Upper lobe of left lung (tissue), 6 donors: ENCODE results near the gene C18orf54. TPM values are rescaled to one million over a fixed set of nuclear protein-coding genes. Genes with fewer than 3 reads are reported as not detected.
"Not testable (repeated sequence)": the region's sequence is repeated elsewhere in the genome, so short reads cannot be mapped to it uniquely, and the experiment has no call there.

Source experiments
- ATAC-seq, 2 donors: fragments of 200-7000 bp; cut with Tn5 transposase; one replicate each; pipeline ENCODE4 v1.9.1; 2022; ENCODE audit warnings: mild to moderate bottlenecking in 2 of 2, moderate library complexity in 2 of 2; ENCODE audit not compliant: low FRiP score in 2 of 2
- DNase-seq, 2 donors: peaks; one replicate each; pipeline ENCODE4 v3.0.0-alpha.2; 2019 to 2020
- H3K27ac ChIP-seq, 4 donors: fragments of 200-600 bp; sonication (generic); one replicate each; pipeline ENCODE4 v1.5.1; 2016 to 2019
- H3K27me3 ChIP-seq, 4 donors: fragments of 200-600 bp; sonication (generic); one replicate each; pipeline ENCODE4 v1.5.1; 2017 to 2019
- H3K36me3 ChIP-seq, 4 donors: fragments of 200-600 bp; sonication (generic); one replicate each; pipeline ENCODE4 v1.5.1; 2016 to 2019
- H3K4me1 ChIP-seq, 4 donors: fragments of 200-600 bp; sonication (generic); one replicate each; pipeline ENCODE4 v1.5.1; 2018 to 2019
- H3K4me3 ChIP-seq, 4 donors: fragments of 200-600 bp; sonication (generic); one replicate each; pipeline ENCODE4 v1.5.1; 2017 to 2019; ENCODE audit warnings: mild to moderate bottlenecking in 2 of 4, moderate library complexity in 1 of 4
- H3K9me3 ChIP-seq, 4 donors: fragments of 200-600 bp; sonication (generic); one replicate each; pipeline ENCODE4 v1.5.1; 2018 to 2019
- EP300 ChIP-seq, 4 donors: sonication (generic); formaldehyde crosslinking; IDR thresholded peaks; one replicate each; pipeline ENCODE4 v1.5.1; 2017; ENCODE audit warnings: antibody characterized with exemption in 4 of 4, control low read depth in 2 of 4
- POLR2A ChIP-seq, 4 donors: fragments of 450-650 bp; IDR thresholded peaks; one replicate each; pipeline ENCODE4 v1.5.1; 2016 to 2017; ENCODE audit warnings: antibody characterized with exemption in 4 of 4, mild to moderate bottlenecking in 2 of 4
- POLR2AphosphoS5 ChIP-seq, 2 donors: sonication (generic); formaldehyde crosslinking; IDR thresholded peaks; one replicate each; pipeline ENCODE4 v1.5.1; 2017; ENCODE audit warnings: antibody characterized with exemption in 2 of 2
- WGBS, 2 donors: methylation state at CpG; one replicate each; pipeline ENCODE4 v1.1.5; 2017 to 2018; 5-methylcytosine and 5-hydroxymethylcytosine counted together
- total RNA-seq, 6 donors: library from RNA; depleted of rRNA in 4 of 6; stranded (reverse); fragments of >200 nt in 4 of 6; gene quantifications; one replicate each; pipeline versions ENCODE4 v1.1.0 to v1.2.1, GENCODE V29; 2016 to 2021
- TF ChIP-seq, protein P1 (sequence below), 6 experiments: fragments of 450-650 bp in 4 of 6; fragments of 200-600 bp in 2 of 6; sonication (generic) in 2 of 6; IDR thresholded peaks; one replicate each; pipeline ENCODE4 v1.5.1; 2016 to 2019; ENCODE audit warnings: antibody characterized with exemption in 6 of 6
- donor health status: DM: no; HTN: no; CAD: no; lungs with moderate emphysema.
- donor health status: DM: no; HTN: yes; CAD: no; lungs with severe emphysema.

The C18orf54 gene
- 1 to 10 TPM in 5 of 6 donors, under 1 TPM in 1; 0.91 to 4.9 (median 2.4) TPM for total RNA-seq

DNA sequence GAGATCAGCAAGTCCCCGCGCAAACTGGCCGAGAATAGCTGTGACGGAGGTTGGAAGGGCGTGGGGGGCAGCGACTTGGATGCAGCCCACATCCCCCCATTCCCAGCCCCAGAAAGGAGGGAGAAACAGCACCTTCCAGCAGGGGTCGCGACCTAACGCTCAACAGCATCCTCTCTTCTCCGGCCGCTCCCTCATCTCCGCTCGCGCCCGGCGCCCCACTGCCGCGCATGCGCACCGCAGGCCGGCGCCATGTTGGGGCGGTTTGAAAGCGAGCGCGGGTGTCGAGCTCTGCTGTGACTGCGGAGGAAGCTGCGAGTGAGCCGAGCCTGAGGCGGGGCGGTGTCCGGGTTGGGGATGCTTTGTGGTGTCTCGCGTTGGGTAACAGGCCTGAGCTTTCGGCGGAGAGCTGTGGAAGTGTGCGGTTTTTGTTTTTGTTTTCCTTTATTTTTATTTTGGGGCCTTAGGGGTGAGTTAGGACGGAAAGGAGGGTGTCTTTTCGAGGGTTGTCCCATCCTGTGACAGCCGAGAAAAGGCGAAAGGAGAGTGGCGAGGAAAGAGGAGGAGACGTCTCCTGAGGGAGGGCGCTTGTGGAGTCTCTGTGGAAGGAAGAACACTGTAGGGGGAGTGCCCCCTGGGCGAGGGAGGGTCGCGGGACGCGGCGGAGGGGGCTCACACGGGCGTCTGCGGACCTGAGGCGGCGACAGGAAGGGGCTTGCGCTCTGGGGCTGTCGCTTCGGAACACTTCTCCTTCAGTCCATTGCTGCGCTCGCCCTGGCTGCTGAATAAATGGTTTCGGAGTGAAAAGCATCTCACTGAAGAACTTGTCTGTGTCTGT lies at the start of gene C18orf54, which contains the start of gene STARD6:
TSS of gene C18orf54 (plus strand) at position 247 of the 835 bp plus-strand sequence. CDS start 2,667 bp downstream, outside the sequence.
TSS of gene STARD6 (minus strand) at position 199 of the 835 bp plus-strand sequence. CDS start 3,285 bp downstream, outside the sequence.
- peak within 1 kb of the TSS; percentile 70 to 89 (median 81) for H3K4me3 ChIP-seq
- H3K27ac ChIP-seq: peak within 1 kb of the TSS; percentile 45 to 87 (median 81)
- ATAC-seq (peak; percentile 95 to 99), DNase-seq (peak; percentile 88 to 96)
- WGBS, 2 donors: 0% methylated on average over 33 to 49 of the region's 62 CpGs
- H3K4me1 ChIP-seq: peaks cover 4 to 16% (median 9%) of the 10 kb centered on the region in 4 donors
- TF ChIP-seq EP300 (IDR thresholded peaks at IDR 0.05) (no peak), POLR2A (IDR thresholded peaks at IDR 0.05) (peak in 2 of 4 donors; percentile 45 to 67), POLR2AphosphoS5 (IDR thresholded peaks at IDR 0.05) (peak in 1 of 2 donors; percentile 73)
- TF ChIP-seq, protein P1, sequence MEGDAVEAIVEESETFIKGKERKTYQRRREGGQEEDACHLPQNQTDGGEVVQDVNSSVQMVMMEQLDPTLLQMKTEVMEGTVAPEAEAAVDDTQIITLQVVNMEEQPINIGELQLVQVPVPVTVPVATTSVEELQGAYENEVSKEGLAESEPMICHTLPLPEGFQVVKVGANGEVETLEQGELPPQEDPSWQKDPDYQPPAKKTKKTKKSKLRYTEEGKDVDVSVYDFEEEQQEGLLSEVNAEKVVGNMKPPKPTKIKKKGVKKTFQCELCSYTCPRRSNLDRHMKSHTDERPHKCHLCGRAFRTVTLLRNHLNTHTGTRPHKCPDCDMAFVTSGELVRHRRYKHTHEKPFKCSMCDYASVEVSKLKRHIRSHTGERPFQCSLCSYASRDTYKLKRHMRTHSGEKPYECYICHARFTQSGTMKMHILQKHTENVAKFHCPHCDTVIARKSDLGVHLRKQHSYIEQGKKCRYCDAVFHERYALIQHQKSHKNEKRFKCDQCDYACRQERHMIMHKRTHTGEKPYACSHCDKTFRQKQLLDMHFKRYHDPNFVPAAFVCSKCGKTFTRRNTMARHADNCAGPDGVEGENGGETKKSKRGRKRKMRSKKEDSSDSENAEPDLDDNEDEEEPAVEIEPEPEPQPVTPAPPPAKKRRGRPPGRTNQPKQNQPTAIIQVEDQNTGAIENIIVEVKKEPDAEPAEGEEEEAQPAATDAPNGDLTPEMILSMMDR (IDR thresholded peaks at IDR 0.05): peak; percentile 25 to 53 (median 39)
- no peaks in the 10 kb centered on the region for H3K27me3 ChIP-seq
- no peaks in the 10 kb centered on the region for H3K9me3 ChIP-seq
- H3K36me3 ChIP-seq: no peaks in the 10 kb centered on the region

DNA sequence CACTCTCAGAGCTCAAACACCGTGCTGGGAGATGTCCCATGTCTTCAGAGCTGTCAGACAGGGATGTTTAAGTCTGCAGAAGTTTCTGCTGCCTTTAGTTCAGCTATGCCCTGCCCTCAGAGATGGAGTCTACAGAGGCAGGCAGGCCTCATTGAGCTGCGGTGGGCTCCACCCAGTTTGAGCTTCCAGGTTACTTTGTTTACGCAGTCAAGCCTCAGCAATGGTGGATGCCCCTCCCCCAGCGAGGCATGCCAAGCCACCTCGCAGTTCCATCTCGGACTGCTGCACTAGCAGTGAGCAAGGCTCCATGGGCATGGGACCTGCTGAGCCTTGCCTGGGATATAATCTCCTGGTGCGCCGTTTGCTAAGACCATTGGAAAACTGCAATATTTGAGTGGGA lies 48.1 kb upstream of the C18orf54 start:
- ATAC-seq, H3K27me3 ChIP-seq, H3K4me1 ChIP-seq, H3K36me3 ChIP-seq, H3K9me3 ChIP-seq, H3K27ac ChIP-seq, H3K4me3 ChIP-seq, DNase-seq: not testable (repeated sequence)
- 81 to 88% methylated on average over 5 to 8 of the region's 8 CpGs for WGBS, 2 donors

GRCh38 chr18:54316071-54316820 lies 41.5 kb upstream of the C18orf54 start:
- TF ChIP-seq, protein P1 (IDR thresholded peaks at IDR 0.05): no peak
- TF ChIP-seq POLR2AphosphoS5 (IDR thresholded peaks at IDR 0.05): no peak
- no peak for TF ChIP-seq POLR2A (IDR thresholded peaks at IDR 0.05)
- TF ChIP-seq EP300 (IDR thresholded peaks at IDR 0.05): no peak
- Histone ChIP-seq H3K36me3 (no peaks in the 10 kb centered on the region), H3K9me3 (no peaks in the 10 kb centered on the region), H3K4me3 (no peak overlapping the region), H3K27me3 (no peaks in the 10 kb centered on the region), H3K27ac (no peak overlapping the region), H3K4me1 (no peaks in the 10 kb centered on the region)
- no peak for DNase-seq
- no peak for ATAC-seq

GRCh38 chr18:54323561-54323960 lies 34.1 kb upstream of the C18orf54 start:
- ATAC-seq (no peak), DNase-seq (no peak)
- H3K4me1 ChIP-seq: no peaks in the 10 kb centered on the region
- H3K36me3 ChIP-seq: no peaks in the 10 kb centered on the region
- H3K4me3 ChIP-seq: no peak overlapping the region
- no peaks in the 10 kb centered on the region for H3K27me3 ChIP-seq
- no peaks in the 10 kb centered on the region for H3K9me3 ChIP-seq
- H3K27ac ChIP-seq: no peak overlapping the region
- TF ChIP-seq POLR2A (IDR thresholded peaks at IDR 0.05) (no peak), POLR2AphosphoS5 (IDR thresholded peaks at IDR 0.05) (no peak)

DNA sequence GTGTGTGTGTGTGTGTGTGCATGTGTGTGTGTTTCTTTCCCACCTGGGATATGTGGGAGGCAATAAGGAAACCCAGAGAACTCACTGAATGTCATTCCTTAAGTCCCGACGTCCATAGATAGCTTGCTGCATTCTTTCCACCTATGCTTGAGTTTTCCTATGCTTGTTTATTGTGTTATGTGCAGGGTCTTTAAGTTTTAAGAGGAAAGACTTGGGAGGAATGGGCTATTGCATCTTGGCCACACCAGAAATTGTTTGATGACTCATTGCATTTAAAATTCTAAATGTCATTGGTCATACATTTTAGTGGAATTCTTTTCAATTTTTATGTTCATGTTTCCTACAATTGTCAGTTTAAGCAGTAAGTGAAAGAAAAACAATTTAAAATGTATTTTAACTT lies 33.7 kb upstream of the C18orf54 start:
- no peak overlapping the region for H3K4me3 ChIP-seq
- ATAC-seq: no peak
- no peaks in the 10 kb centered on the region for H3K9me3 ChIP-seq
- no peak for DNase-seq
- no peaks in the 10 kb centered on the region for H3K4me1 ChIP-seq
- no peaks in the 10 kb centered on the region for H3K36me3 ChIP-seq
- 87 to 92% methylated on average over 2 of the region's 2 CpGs for WGBS, 2 donors
- TF ChIP-seq POLR2A (IDR thresholded peaks at IDR 0.05): no peak
- TF ChIP-seq EP300 (IDR thresholded peaks at IDR 0.05): no peak
- TF ChIP-seq, protein P1 (IDR thresholded peaks at IDR 0.05): no peak
- no peak for TF ChIP-seq POLR2AphosphoS5 (IDR thresholded peaks at IDR 0.05)
- H3K27me3 ChIP-seq: no peaks in the 10 kb centered on the region
- no peak overlapping the region for H3K27ac ChIP-seq
